Natural killer cell (primary cell): ENCODE results near the gene MCAT. TPM values are rescaled to one million over a fixed set of nuclear protein-coding genes. Genes with fewer than 3 reads are reported as not detected.

ENCODE experiments used
- ATAC-seq, 3 donors: fragments of 150-1000 bp in 2 of 3; fragments of 200-7000 bp in 1 of 3; cut with Tn5 transposase; 1 replicate in 1 of 3; 2 replicates in 2 of 3; pipeline ENCODE4 v1.10.0; 2021; ENCODE audit warnings: mild to moderate bottlenecking in 2 of 3, moderate library complexity in 2 of 3
- DNase-seq, 2 donors: peaks; one replicate each; pipeline versions ENCODE4 v3.0.0 to v3.0.0-alpha.2; 2013 to 2021; ENCODE audit warnings: mixed read lengths in 1 of 2
- H3K27ac ChIP-seq: one replicate; pipeline ENCODE4 v1.5.1; 2013; ENCODE audit warnings: mild to moderate bottlenecking, low read length
- H3K27me3 ChIP-seq: one replicate; pipeline ENCODE4 v1.6.1; 2013; ENCODE audit warnings: low read length; ENCODE audit not compliant: control insufficient read depth, insufficient read depth
- H3K36me3 ChIP-seq: one replicate; pipeline ENCODE4 v1.6.1; 2013; ENCODE audit warnings: low read length; ENCODE audit not compliant: control insufficient read depth, insufficient read depth
- H3K4me1 ChIP-seq: one replicate; pipeline ENCODE4 v1.6.1; 2013; ENCODE audit warnings: low read length; ENCODE audit not compliant: control insufficient read depth, insufficient read depth
- H3K4me3 ChIP-seq: one replicate; pipeline ENCODE4 v1.5.1; 2013; ENCODE audit warnings: low read length
- H3K9me3 ChIP-seq: one replicate; pipeline ENCODE4 v1.6.1; 2013; ENCODE audit warnings: low read length; ENCODE audit not compliant: control insufficient read depth, insufficient read depth
- H3K27ac Mint-ChIP-seq, 2 donors: one replicate each; pipeline ENCODE4 v1.8.0; 2022; ENCODE audit warnings: mild to moderate bottlenecking in 2 of 2, mixed read lengths in 2 of 2, moderate library complexity in 1 of 2
- H3K27me3 Mint-ChIP-seq, 2 donors: one replicate each; pipeline ENCODE4 v1.8.0; 2022; ENCODE audit warnings: low read depth in 2 of 2, mixed read lengths in 2 of 2
- H3K36me3 Mint-ChIP-seq: one replicate; pipeline ENCODE4 v1.8.0; 2022; ENCODE audit warnings: mixed read lengths
- H3K4me1 Mint-ChIP-seq, 2 donors: one replicate each; pipeline ENCODE4 v1.8.0; 2022; ENCODE audit warnings: mixed read lengths in 2 of 2
- H3K4me3 Mint-ChIP-seq: one replicate; pipeline ENCODE4 v1.8.0; 2022; ENCODE audit warnings: mild to moderate bottlenecking, moderate library complexity, mixed read lengths
- H3K9me3 Mint-ChIP-seq, 2 donors: one replicate each; pipeline ENCODE4 v1.8.0; 2022; ENCODE audit warnings: mixed read lengths in 2 of 2
- CTCF ChIP-seq: fragments of 200-600 bp; IDR thresholded peaks from one replicate; pipeline ENCODE4 v1.8.0; 2022; ENCODE audit warnings: antibody characterized with exemption
- whole genome bisulfite sequencing: methylation state at CpG from one replicate; pipeline ENCODE4 v1.1.7; 2013; ENCODE audit warnings: missing lambda C conversion rate; ENCODE audit not compliant: insufficient coverage; 5-methylcytosine and 5-hydroxymethylcytosine counted together
- intact Hi-C: fragments of 100-400 bp; cut with micrococcal nuclease; formaldehyde crosslinking; loops from one replicate; pipeline ENCODE4 v1.14.2; 2022
- total RNA-seq, 4 donors: library from RNA; stranded (reverse); fragments of 120-200 nt in 1 of 4; gene quantifications; one replicate each; pipeline versions ENCODE4 v1.2.3 to v1.2.4, GENCODE V29; 2013 to 2022

Gene MCAT
- total RNA-seq, 3 donors from 2014 or later (not counting 1 experiment from before 2014, with no cell fraction given) = 6.5 to 12.4 (median 9.3) TPM

GRCh38 chr22:43162412-43163150 lies 19.4 kb upstream of the MCAT start:
- Histone ChIP-seq H3K4me3 (no peak overlapping the region), H3K27ac (no peak overlapping the region), H3K9me3 (no peaks in the 10 kb centered on the region), H3K4me1 (peaks cover 10% of the 10 kb centered on the region), H3K27me3 (no peaks in the 10 kb centered on the region), H3K36me3 (peaks cover 5% of the 10 kb centered on the region)
- Mint-ChIP-seq H3K4me1 (peaks cover 0 to 17% of the 10 kb centered on the region in 2 donors), H3K27ac (no peak overlapping the region), H3K4me3 (no peak overlapping the region), H3K9me3 (no peaks in the 10 kb centered on the region), H3K36me3 (no peaks in the 10 kb centered on the region), H3K27me3 (no peaks in the 10 kb centered on the region)
- DNase-seq (no peak), ATAC-seq (no peak)
- 96% methylated on average over 24 of the region's 24 CpGs for WGBS
- intact Hi-C loops = no loop called here
- TF ChIP-seq CTCF = no peak

- no peak for TF ChIP-seq CTCF
- no peaks in the 10 kb centered on the region for H3K27me3 Mint-ChIP-seq
- ATAC-seq (no peak), DNase-seq (no peak)
- WGBS = 98% methylated on average over 8 of the region's 8 CpGs
- peaks cover 0 to 17% of the 10 kb centered on the region in 2 donors for H3K4me1 Mint-ChIP-seq
- H3K4me3 Mint-ChIP-seq = no peak overlapping the region
- intact Hi-C loops = no loop called here
- Histone ChIP-seq H3K4me1 (peaks cover 18% of the 10 kb centered on the region), H3K27ac (no peak overlapping the region), H3K4me3 (no peak overlapping the region), H3K9me3 (no peaks in the 10 kb centered on the region), H3K27me3 (no peaks in the 10 kb centered on the region), H3K36me3 (peaks cover 2% of the 10 kb centered on the region)
- H3K9me3 Mint-ChIP-seq = no peaks in the 10 kb centered on the region
- no peak overlapping the region for H3K27ac Mint-ChIP-seq
- no peaks in the 10 kb centered on the region for H3K36me3 Mint-ChIP-seq
These were observed 17.4 kb upstream of the MCAT start for GRCh38 chr22:43160497-43161126.

GRCh38 chr22:43159484-43160178 lies 16.4 kb upstream of the MCAT start:
- Histone ChIP-seq H3K36me3 (peaks cover 2% of the 10 kb centered on the region), H3K4me1 (peaks cover 24% of the 10 kb centered on the region), H3K9me3 (no peaks in the 10 kb centered on the region), H3K4me3 (no peak overlapping the region), H3K27ac (no peak overlapping the region), H3K27me3 (no peaks in the 10 kb centered on the region)
- ATAC-seq = no peak
- Mint-ChIP-seq H3K4me3 (no peak overlapping the region), H3K9me3 (no peaks in the 10 kb centered on the region), H3K27ac (no peak overlapping the region), H3K27me3 (no peaks in the 10 kb centered on the region), H3K4me1 (peaks cover 0 to 17% of the 10 kb centered on the region in 2 donors), H3K36me3 (no peaks in the 10 kb centered on the region)
- no peak for DNase-seq
- 90% methylated on average over 18 of the region's 18 CpGs for WGBS
- no peak for TF ChIP-seq CTCF
- intact Hi-C loops = no loop called here
